ENCODE data around the gene MYOCOS. TPM values are rescaled to one million over a fixed set of nuclear protein-coding genes. Genes with fewer than 3 reads are reported as not detected.

MYOCOS gene, protein sequence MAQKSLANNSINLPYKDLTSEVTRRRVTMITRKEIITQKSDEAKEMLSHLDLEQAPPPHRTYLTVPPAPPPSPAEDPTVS
- total RNA-seq: not detected
- polyA plus RNA-seq: not detected

GRCh38 chr1:171622152-171622462 lies at the start of gene MYOCOS:
MYOCOS (plus strand) TSS chr1:171622243; CDS start chr1:171623884, 1,641 bp downstream.
- Histone ChIP-seq H3K27me3 (no peaks in the 10 kb centered on the region), H3K9me3 (no peaks in the 10 kb centered on the region), H3K4me3 (no peak within 1 kb of the TSS), H3K4me1 (no peaks in the 10 kb centered on the region), H3K27ac (no peak within 1 kb of the TSS), H3K36me3 (no peaks in the 10 kb centered on the region)
- DNase-seq: no peak
- no peak for TF ChIP-seq POLR2AphosphoS5 (IDR thresholded peaks at IDR 0.05)
- TF ChIP-seq CTCF (IDR thresholded peaks at IDR 0.05): no peak
- no peak for TF ChIP-seq POLR2A (IDR thresholded peaks at IDR 0.05)
- TF ChIP-seq EP300 (IDR thresholded peaks at IDR 0.05): no peak
- intact Hi-C loops (cut with DNase I): no loop called here
- 79 to 82% methylated on average over 7 of the region's 7 CpGs for WGBS, 2 donors

DNA sequence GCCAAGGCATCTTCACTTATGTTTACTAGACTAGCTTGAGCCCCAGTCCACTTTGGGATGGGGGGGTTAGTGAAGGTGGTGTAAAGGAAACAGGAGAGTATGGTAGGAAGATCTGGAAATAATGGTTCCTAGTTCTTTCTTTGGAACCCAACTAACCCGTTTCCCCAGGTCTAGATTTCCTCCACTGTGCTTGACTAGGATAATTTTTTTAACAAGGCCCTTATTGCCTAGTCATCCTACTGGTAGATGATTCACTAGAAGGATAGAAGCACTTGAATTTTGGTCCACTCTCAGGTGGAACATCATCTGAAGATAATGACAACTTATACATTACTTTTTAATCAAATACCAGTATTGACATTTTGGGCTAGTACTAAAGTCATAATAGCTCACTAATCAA lies 45.9 kb upstream of the MYOCOS start:
- no peaks in the 10 kb centered on the region for H3K4me1 ChIP-seq
- H3K27me3 ChIP-seq: no peaks in the 10 kb centered on the region
- DNase-seq: no peak
- TF ChIP-seq CTCF (IDR thresholded peaks at IDR 0.05): no peak
- TF ChIP-seq EP300 (IDR thresholded peaks at IDR 0.05): no peak
- TF ChIP-seq POLR2A (IDR thresholded peaks at IDR 0.05): no peak
- TF ChIP-seq POLR2AphosphoS5 (IDR thresholded peaks at IDR 0.05): no peak
- peaks cover 14 to 98% (median 42%) of the 10 kb centered on the region in 4 donors for H3K36me3 ChIP-seq
- no peak overlapping the region for H3K4me3 ChIP-seq
- H3K9me3 ChIP-seq: no peaks in the 10 kb centered on the region
- H3K27ac ChIP-seq: no peak overlapping the region
- intact Hi-C loops (cut with DNase I): no loop called here
- WGBS, 2 donors: 60 to 88% methylated on average over 1 of the region's 1 CpG

DNA sequence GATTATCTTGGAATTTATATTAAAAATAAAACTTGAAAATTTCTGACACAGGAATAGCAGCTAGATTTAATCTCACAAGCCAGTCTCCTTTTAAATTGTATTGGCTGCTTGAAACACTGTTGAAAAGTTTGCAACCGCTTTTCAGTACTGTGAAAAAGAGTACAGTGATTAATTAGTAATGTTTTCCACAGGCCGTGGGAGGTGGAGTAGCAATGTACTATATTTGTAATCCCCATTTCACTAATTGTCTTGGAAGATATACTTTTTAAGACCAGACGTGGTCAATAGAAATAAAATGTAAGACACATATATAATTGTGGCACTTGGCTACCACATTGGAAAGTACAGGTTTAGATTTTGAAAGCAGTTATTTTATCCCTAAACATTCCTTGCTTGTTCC lies 40.8 kb upstream of the MYOCOS start:
- no peak for DNase-seq
- WGBS, 2 donors: 83 to 95% methylated on average over 3 of the region's 3 CpGs
- Histone ChIP-seq H3K4me1 (no peaks in the 10 kb centered on the region), H3K9me3 (no peaks in the 10 kb centered on the region), H3K36me3 (peaks cover 24 to 100% (median 43%) of the 10 kb centered on the region in 4 donors), H3K4me3 (no peak overlapping the region), H3K27me3 (no peaks in the 10 kb centered on the region), H3K27ac (no peak overlapping the region)
- no peak for TF ChIP-seq POLR2AphosphoS5 (IDR thresholded peaks at IDR 0.05)
- no peak for TF ChIP-seq POLR2A (IDR thresholded peaks at IDR 0.05)
- intact Hi-C loops (cut with DNase I): loop anchor here (5.0 kb wide), 1 partner anchor 44 kb away; no protein-coding TSS in a partner anchor

GRCh38 chr1:171581766-171582165 lies 40.3 kb upstream of the MYOCOS start:
- H3K27me3 ChIP-seq: no peaks in the 10 kb centered on the region
- no peak for DNase-seq
- no peak for TF ChIP-seq POLR2A (IDR thresholded peaks at IDR 0.05)
- TF ChIP-seq CTCF (IDR thresholded peaks at IDR 0.05): no peak
- TF ChIP-seq POLR2AphosphoS5 (IDR thresholded peaks at IDR 0.05): no peak
- H3K4me1 ChIP-seq: no peaks in the 10 kb centered on the region
- H3K4me3 ChIP-seq: no peak overlapping the region
- H3K27ac ChIP-seq: no peak overlapping the region
- intact Hi-C loops (cut with DNase I): loop anchor here (5.0 kb wide), 1 partner anchor 44 kb away; no protein-coding TSS in a partner anchor
- H3K9me3 ChIP-seq: no peaks in the 10 kb centered on the region
- H3K36me3 ChIP-seq: peaks cover 24 to 100% (median 41%) of the 10 kb centered on the region in 4 donors

DNA sequence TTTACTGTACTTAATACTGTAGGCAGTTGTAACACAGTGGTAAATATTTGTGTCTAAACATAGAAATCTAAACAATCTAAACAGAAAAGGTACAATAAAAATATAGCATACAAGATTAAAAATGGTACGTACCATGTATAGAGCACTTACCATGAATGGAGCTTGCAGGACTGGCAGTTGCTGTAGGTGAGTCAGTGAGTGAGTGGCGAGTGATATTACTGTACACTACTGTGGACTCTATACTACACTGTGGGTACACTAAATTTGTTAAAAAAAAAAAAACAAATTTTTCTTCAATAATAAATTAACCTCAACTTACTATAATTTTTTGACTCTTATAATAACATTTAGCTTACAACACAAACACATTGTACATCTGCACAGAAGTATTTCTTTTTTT lies 39.5 kb upstream of the MYOCOS start:
- 91 to 94% methylated on average over 2 of the region's 2 CpGs for WGBS, 2 donors
- no peaks in the 10 kb centered on the region for H3K4me1 ChIP-seq
- TF ChIP-seq POLR2AphosphoS5 (IDR thresholded peaks at IDR 0.05): no peak
- no peak for TF ChIP-seq POLR2A (IDR thresholded peaks at IDR 0.05)
- TF ChIP-seq CTCF (IDR thresholded peaks at IDR 0.05): no peak
- no peak for TF ChIP-seq EP300 (IDR thresholded peaks at IDR 0.05)
- H3K27me3 ChIP-seq: no peaks in the 10 kb centered on the region
- intact Hi-C loops (cut with DNase I): loop anchor here (5.0 kb wide), 1 partner anchor 45 kb away; no protein-coding TSS in a partner anchor
- no peaks in the 10 kb centered on the region for H3K9me3 ChIP-seq
- H3K27ac ChIP-seq: no peak overlapping the region
- peaks cover 24 to 100% (median 42%) of the 10 kb centered on the region in 4 donors for H3K36me3 ChIP-seq
- DNase-seq: no peak
- H3K4me3 ChIP-seq: no peak overlapping the region

Data from sigmoid colon (tissue), 7 donors.